DOHH2 (cell line): ENCODE data around the gene XKR3.
"Not testable (repeated sequence)": the region's sequence is repeated elsewhere in the genome, so short reads cannot be mapped to it uniquely, and the experiment has no call there.

Experiments
- H3F3A ChIP-seq: fragments of 200-600 bp; sonication (generic), shearing (Covaris generic); 2 replicates; pipeline ENCODE4 v1.6.0; 2016; ENCODE audit warnings: antibody characterized with exemption, mild to moderate bottlenecking; ENCODE audit not compliant: control insufficient read depth, insufficient read depth
- H3K27ac ChIP-seq: fragments of 200-600 bp; sonication (generic); 2 replicates; pipeline ENCODE4 v1.5.1; 2014; ENCODE audit warnings: low read depth, mild to moderate bottlenecking, low read length, moderate library complexity
- H3K27me3 ChIP-seq: fragments of 200-600 bp; sonication (generic); 2 replicates; pipeline ENCODE4 v1.6.1; 2014; ENCODE audit warnings: mild to moderate bottlenecking, low read length, mixed read lengths; ENCODE audit not compliant: control insufficient read depth
- H3K36me3 ChIP-seq: fragments of 200-600 bp; sonication (generic); 2 replicates; pipeline ENCODE4 v1.6.1; 2014; ENCODE audit warnings: mild to moderate bottlenecking, low read length, moderate library complexity, mixed read lengths; ENCODE audit not compliant: control insufficient read depth
- H3K4me1 ChIP-seq: fragments of 200-600 bp; sonication (generic); 2 replicates; pipeline ENCODE4 v1.6.1; 2014; ENCODE audit warnings: mild to moderate bottlenecking, low read length, mixed read lengths; ENCODE audit not compliant: control insufficient read depth
- H3K4me2 ChIP-seq: fragments of 200-600 bp; sonication (generic); 2 replicates; pipeline ENCODE4 v1.6.0; 2014; ENCODE audit warnings: mild to moderate bottlenecking, low read length, moderate library complexity
- H3K4me3 ChIP-seq: fragments of 200-600 bp; sonication (generic); 2 replicates; pipeline ENCODE4 v1.5.1; 2014; ENCODE audit warnings: mild to moderate bottlenecking, low read length, mixed read lengths
- H3K79me2 ChIP-seq: fragments of 200-600 bp; sonication (generic); 2 replicates; pipeline ENCODE4 v1.6.1; 2014; ENCODE audit warnings: mild to moderate bottlenecking, low read length, mixed read lengths; ENCODE audit not compliant: control insufficient read depth
- H3K9me2 ChIP-seq: fragments of 200-600 bp; sonication (generic); replicated peaks from 2 replicates; pipeline ENCODE4 v1.6.1; 2014; ENCODE audit warnings: mild to moderate bottlenecking, low read length, mixed read lengths; ENCODE audit not compliant: control insufficient read depth
- H3K9me3 ChIP-seq: fragments of 200-600 bp; sonication (generic); 2 replicates; pipeline ENCODE4 v1.6.1; 2014; ENCODE audit warnings: antibody characterized with exemption, low read length, mixed read lengths; ENCODE audit not compliant: control insufficient read depth, insufficient read depth
- H4K20me1 ChIP-seq: fragments of 200-600 bp; sonication (generic); 2 replicates; pipeline ENCODE4 v1.6.0; 2014; ENCODE audit warnings: low read depth, mild to moderate bottlenecking, antibody characterized with exemption, low read length, moderate library complexity; ENCODE audit not compliant: control insufficient read depth, insufficient read depth

XKR3 gene

GRCh38 chr22:16748160-16748929 is 76.9 kb downstream of the XKR3 start:
- not testable (repeated sequence) for H3K9me3 ChIP-seq, H3K4me2 ChIP-seq, H3K4me1 ChIP-seq, H3F3A ChIP-seq, H4K20me1 ChIP-seq, H3K36me3 ChIP-seq, H3K4me3 ChIP-seq, H3K9me2 ChIP-seq, H3K27me3 ChIP-seq, H3K79me2 ChIP-seq, H3K27ac ChIP-seq

- H3F3A ChIP-seq, H4K20me1 ChIP-seq, H3K4me1 ChIP-seq, H3K4me3 ChIP-seq, H3K9me2 ChIP-seq, H3K4me2 ChIP-seq, H3K36me3 ChIP-seq, H3K9me3 ChIP-seq, H3K27me3 ChIP-seq, H3K79me2 ChIP-seq, H3K27ac ChIP-seq: not testable (repeated sequence)
Observed at GRCh38 chr22:16747266-16748159, 77.7 kb downstream of the XKR3 start.

- H3K4me1 ChIP-seq, H3K4me3 ChIP-seq, H3K27me3 ChIP-seq, H3K36me3 ChIP-seq, H4K20me1 ChIP-seq, H3F3A ChIP-seq, H3K27ac ChIP-seq, H3K9me2 ChIP-seq, H3K9me3 ChIP-seq, H3K4me2 ChIP-seq, H3K79me2 ChIP-seq: not testable (repeated sequence)
Observed at GRCh38 chr22:16734271-16734670, 90.9 kb downstream of the XKR3 start.
